ENCODE data around the gene HARBI1. TPM values are rescaled to one million over a fixed set of nuclear protein-coding genes. Genes with fewer than 3 reads are reported as not detected.

HARBI1 gene
- total and polyA plus RNA-seq, 2 donors (not counting 3 experiments of a cell fraction or from before 2014, with no cell fraction given): 2.7 to 4.7 TPM

DNA sequence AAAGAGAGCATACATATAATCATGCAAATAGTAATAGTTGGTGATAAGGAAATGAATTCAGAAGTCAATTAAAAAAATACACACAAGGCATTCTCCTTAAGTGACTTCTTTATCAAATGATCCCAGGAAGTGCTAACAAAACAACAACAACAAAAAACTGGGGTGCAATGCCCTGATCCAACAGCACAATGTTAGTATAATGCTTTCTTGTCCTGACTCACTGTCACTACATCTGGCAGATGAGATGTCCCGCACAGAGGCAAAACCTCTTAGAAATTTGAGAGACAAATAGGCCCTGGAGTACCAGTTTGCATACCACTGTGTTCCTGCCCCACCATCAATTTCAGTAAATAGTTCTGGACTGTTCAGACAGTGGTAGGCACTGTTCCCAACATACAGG lies 12.2 kb downstream of the HARBI1 start:
- TF ChIP-seq JUN (IDR thresholded peaks at IDR 0.05; ENCODE audit: borderline replicate concordance, insufficient read depth, insufficient read length, low read depth) (no peak), POLR2AphosphoS5 (IDR thresholded peaks at IDR 0.05; ENCODE audit: insufficient read depth, low read depth, low read length) (no peak), EZH2 (IDR thresholded peaks at IDR 0.05; ENCODE audit: borderline replicate concordance, low read depth, low read length, severe bottlenecking) (no peak), GATA2 (IDR thresholded peaks at IDR 0.05; ENCODE audit: insufficient read depth, insufficient read length, low read depth, low read length) (no peak), MYC (IDR thresholded peaks at IDR 0.05; ENCODE audit: low read depth, low read length) (no peak), FOS (IDR thresholded peaks at IDR 0.05; ENCODE audit: borderline replicate concordance, insufficient read depth, low read length) (no peak), POLR2A (IDR thresholded peaks at IDR 0.05; ENCODE audit: low read depth, low read length) (no peak)
- TF ChIP-seq, protein P1, sequence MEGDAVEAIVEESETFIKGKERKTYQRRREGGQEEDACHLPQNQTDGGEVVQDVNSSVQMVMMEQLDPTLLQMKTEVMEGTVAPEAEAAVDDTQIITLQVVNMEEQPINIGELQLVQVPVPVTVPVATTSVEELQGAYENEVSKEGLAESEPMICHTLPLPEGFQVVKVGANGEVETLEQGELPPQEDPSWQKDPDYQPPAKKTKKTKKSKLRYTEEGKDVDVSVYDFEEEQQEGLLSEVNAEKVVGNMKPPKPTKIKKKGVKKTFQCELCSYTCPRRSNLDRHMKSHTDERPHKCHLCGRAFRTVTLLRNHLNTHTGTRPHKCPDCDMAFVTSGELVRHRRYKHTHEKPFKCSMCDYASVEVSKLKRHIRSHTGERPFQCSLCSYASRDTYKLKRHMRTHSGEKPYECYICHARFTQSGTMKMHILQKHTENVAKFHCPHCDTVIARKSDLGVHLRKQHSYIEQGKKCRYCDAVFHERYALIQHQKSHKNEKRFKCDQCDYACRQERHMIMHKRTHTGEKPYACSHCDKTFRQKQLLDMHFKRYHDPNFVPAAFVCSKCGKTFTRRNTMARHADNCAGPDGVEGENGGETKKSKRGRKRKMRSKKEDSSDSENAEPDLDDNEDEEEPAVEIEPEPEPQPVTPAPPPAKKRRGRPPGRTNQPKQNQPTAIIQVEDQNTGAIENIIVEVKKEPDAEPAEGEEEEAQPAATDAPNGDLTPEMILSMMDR (IDR thresholded peaks at IDR 0.05; ENCODE audit: extremely low read depth in 1 of 2, insufficient read depth in 1 of 2, low read depth in 1 of 2, low read length in 2 of 2): no peak
- Histone ChIP-seq H4K20me1 (replicated peaks; ENCODE audit: control insufficient read depth, extremely low read depth, insufficient read depth, low read length) (no peaks in the 10 kb centered on the region), H2AFZ (ENCODE audit: low read depth, low read length) (no peak overlapping the region), H3K9me3 (replicated peaks; ENCODE audit: control insufficient read depth, insufficient read depth, low read length) (no peaks in the 10 kb centered on the region), H3K36me3 (ENCODE audit: control insufficient read depth in 2 of 2, extremely low read depth in 1 of 2, insufficient read depth in 2 of 2, low read length in 2 of 2) (no peaks in the 10 kb centered on the region), H3K4me2 (ENCODE audit: insufficient read depth, low read length) (no peak overlapping the region), H3K9ac (replicated peaks; ENCODE audit: extremely low read depth, insufficient read depth, low read length) (no peak overlapping the region), H3K79me2 (ENCODE audit: control insufficient read depth, insufficient read depth, low read length) (no peaks in the 10 kb centered on the region), H3K4me3 (replicated peaks in 1 of 3; ENCODE audit: insufficient read depth in 1 of 3, low read depth in 1 of 3, low read length in 3 of 3) (no peak overlapping the region), H3K9me1 (replicated peaks; ENCODE audit: control insufficient read depth, extremely low read depth, insufficient read depth, low read length) (no peaks in the 10 kb centered on the region), H3K27me3 (ENCODE audit: control insufficient read depth in 2 of 2, insufficient read depth in 2 of 2, low read length in 2 of 2) (no peaks in the 10 kb centered on the region), H3K27ac (ENCODE audit: insufficient read depth, low read depth, low read length) (no peak overlapping the region), H3K4me1 (ENCODE audit: control insufficient read depth, extremely low read depth, insufficient read depth, low read length) (no peaks in the 10 kb centered on the region)
- FAIRE-seq: no peak
- no peak for DNase-seq (ENCODE audit: low read depth, low spot score)
- dilution Hi-C loops (cut with MboI; ENCODE audit: extremely low pct_ligation_motif_present, low sequenced_read_pairs) (no loop called here), intact Hi-C loops (cut with micrococcal nuclease) (no loop called here)
- BruUV-seq (replicated peaks): no TSS peak
- ChIA-PET POLR2A (interaction anchor here (0.7 kb wide), 1 partner anchor 11 kb away, joined by 3 read pairs; no protein-coding TSS in a partner anchor), CTCF (interaction anchor here (0.6 kb wide), 1 partner anchor 236 kb away, joined by 4 read pairs; no protein-coding TSS in a partner anchor)
